ENCODE data around the gene CEMIP. TPM values are rescaled to one million over a fixed set of nuclear protein-coding genes. Genes with fewer than 3 reads are reported as not detected.

The CEMIP gene
- total and polyA plus RNA-seq, 2 experiments from 2014 or later: 0.27 to 2.1 TPM

GRCh38 chr15:80871858-80872257, 92.7 kb downstream of the CEMIP start:
- TF ChIP-seq ETS1 (IDR thresholded peaks at IDR 0.05) (no peak), CREB1 (CRISPR knock-in tag; IDR thresholded peaks at IDR 0.05; ENCODE audit: low read depth) (no peak), CTCF (conservative IDR thresholded peaks at IDR 0.05; ENCODE audit: low read depth in 2 of 2) (no peak), JUNB (IDR thresholded peaks at IDR 0.05; ENCODE audit: unreplicated experiment) (no peak), REST (IDR thresholded peaks at IDR 0.05; ENCODE audit: unreplicated experiment) (no peak), ZNF114 (CRISPR knock-in tag; IDR thresholded peaks at IDR 0.05) (no peak), EZH2 (IDR thresholded peaks at IDR 0.05; ENCODE audit: low read depth, unreplicated experiment) (no peak), ZNF331 (CRISPR knock-in tag; IDR thresholded peaks at IDR 0.05; ENCODE audit: low read depth) (no peak), ZNF462 (CRISPR knock-in tag; IDR thresholded peaks at IDR 0.05) (no peak), EZH2phosphoT487 (IDR thresholded peaks at IDR 0.05; ENCODE audit: unreplicated experiment) (no peak), POLR2AphosphoS5 (IDR thresholded peaks at IDR 0.05; ENCODE audit: low read depth) (no peak), NANOG (IDR thresholded peaks at IDR 0.05; ENCODE audit: borderline replicate concordance) (no peak), STAT1 (IDR thresholded peaks at IDR 0.05; ENCODE audit: unreplicated experiment) (no peak)
- Mint-ChIP-seq H3K27ac (no peak overlapping the region), H3K9me3 (no peaks in the 10 kb centered on the region)

More at GRCh38 chr15:80871858-80872257, 92.7 kb downstream of the CEMIP start:
- Mint-ChIP-seq H3K36me3 (ENCODE audit: low read depth) (no peaks in the 10 kb centered on the region), H3K4me1 (peaks cover 13% of the 10 kb centered on the region), H3K27me3 (ENCODE audit: insufficient read depth, low read depth, poor library complexity) (peaks cover 10% of the 10 kb centered on the region), H3K4me3 (no peak overlapping the region)
- ATAC-seq: no peak
- Histone ChIP-seq H3K4me2 (no peak overlapping the region), H3K9me2 (ENCODE audit: insufficient read depth) (0 out of 2 replicates have a peak, but pooled peaks cover 3% of the 10 kb centered on the region), H3K4me1 (ENCODE audit: insufficient read depth) (peaks cover 13% of the 10 kb centered on the region), H3K79me2 (replicated peaks; ENCODE audit: insufficient read depth) (no peaks in the 10 kb centered on the region), H3K36me3 (ENCODE audit: insufficient read depth) (no peaks in the 10 kb centered on the region), H3F3A (replicated peaks; ENCODE audit: low read depth) (peaks cover 5% of the 10 kb centered on the region), H3K4me3 (no peak overlapping the region), H3K27me3 (ENCODE audit: insufficient read depth) (no peaks in the 10 kb centered on the region), H3K27ac (ENCODE audit: low read depth) (no peak overlapping the region), H4K20me1 (replicated peaks; ENCODE audit: insufficient read depth) (no peaks in the 10 kb centered on the region), H2AFZ (no peak overlapping the region)
- DNase-seq (ENCODE audit: low spot score): no peak
